Stimulated activated CD8-positive, alpha-beta memory T cell treated with anti-CD3 and anti-CD28 coated beads, Interleukin-7, amount 100 ng/mL, for 48 hours (primary cell): ENCODE measurements around the gene MSH5.
"Not testable (repeated sequence)": the region's sequence is repeated elsewhere in the genome, so short reads cannot be mapped to it uniquely, and the experiment has no call there.

Experiments used
- DNase-seq, 2 donors: peaks; one replicate each; pipeline ENCODE4 v3.0.0-alpha.2; 2020; ENCODE audit warnings: low read depth in 1 of 2; ENCODE audit errors: extremely low read depth in 1 of 2

The MSH5 gene

GRCh38 chr6:31796993-31797385, 57.2 kb downstream of the MSH5 start:
- DNase-seq: no peak

- DNase-seq: no peak
Observed at GRCh38 chr6:31797588-31797987, 57.8 kb downstream of the MSH5 start.

GRCh38 chr6:31799781-31800180, 60.0 kb downstream of the MSH5 start:
- no peak for DNase-seq

- DNase-seq: not testable (repeated sequence)
Observed at GRCh38 chr6:31801031-31801927, 61.5 kb downstream of the MSH5 start.

- DNase-seq: no peak
Observed at GRCh38 chr6:31805939-31806469, 66.2 kb downstream of the MSH5 start.

- DNase-seq: peak; percentile 95
Observed at GRCh38 chr6:31806470-31807272, 66.9 kb downstream of the MSH5 start, which contains the start of gene LSM2. TSS of gene LSM2 (minus strand) at chr6:31806966. CDS start at chr6:31806757, 209 bp downstream.

GRCh38 chr6:31808599-31808998, 68.8 kb downstream of the MSH5 start:
- DNase-seq: not testable (repeated sequence)

- DNase-seq: no peak
Observed at GRCh38 chr6:31811645-31812044, 71.8 kb downstream of the MSH5 start.
